C1 segment of cervical spinal cord (tissue), 14 donors: ENCODE measurements around the gene RRN3.
"Not testable (repeated sequence)": the region's sequence is repeated elsewhere in the genome, so short reads cannot be mapped to it uniquely, and the experiment has no call there.

Experiments
- DNase-seq, 14 donors: peaks; one replicate each; lab custom pipeline; 2025; lab: John Stamatoyannopoulos, UW

RRN3 gene

GRCh38 chr16:15051387-15051951 is 42.6 kb downstream of the RRN3 start:
- DNase-seq: no peak

- not testable (repeated sequence) for DNase-seq
These were observed 43.6 kb downstream of the RRN3 start for GRCh38 chr16:15050440-15050839.

GRCh38 chr16:15049581-15050180 is 44.4 kb downstream of the RRN3 start:
- DNase-seq: no peak

- no peak for DNase-seq
These were observed 47.2 kb downstream of the RRN3 start for GRCh38 chr16:15046692-15047376.

GRCh38 chr16:15045270-15045669 is 48.8 kb downstream of the RRN3 start:
- DNase-seq: not testable (repeated sequence)

GRCh38 chr16:15044286-15044685 is 49.8 kb downstream of the RRN3 start:
- DNase-seq: no peak

- no peak for DNase-seq
These were observed 50.7 kb downstream of the RRN3 start for GRCh38 chr16:15043344-15043743.

- DNase-seq: peak in 12 of 14 donors; percentile 17 to 70 (median 38)
These were observed 52.6 kb downstream of the RRN3 start for GRCh38 chr16:15041271-15042004.

- no peak for DNase-seq
These were observed 55.4 kb downstream of the RRN3 start for GRCh38 chr16:15038689-15039088.

GRCh38 chr16:15037745-15038144 is 56.3 kb downstream of the RRN3 start:
- no peak for DNase-seq

- DNase-seq: no peak
These were observed 57.1 kb downstream of the RRN3 start for GRCh38 chr16:15037003-15037402.

- DNase-seq: no peak
These were observed 58.8 kb downstream of the RRN3 start for GRCh38 chr16:15035163-15035729.

GRCh38 chr16:15034266-15035162 is 59.6 kb downstream of the RRN3 start:
- no peak for DNase-seq

GRCh38 chr16:15033309-15033707 is 60.8 kb downstream of the RRN3 start:
- no peak for DNase-seq

- no peak for DNase-seq
These were observed 61.3 kb downstream of the RRN3 start for GRCh38 chr16:15032547-15033308.

GRCh38 chr16:15031586-15031985 is 62.5 kb downstream of the RRN3 start:
- no peak for DNase-seq

- DNase-seq: no peak
These were observed 62.9 kb downstream of the RRN3 start for GRCh38 chr16:15031179-15031578.

- not testable (repeated sequence) for DNase-seq
These were observed 64.3 kb downstream of the RRN3 start for GRCh38 chr16:15029749-15030148.

- DNase-seq: peak in 2 of 14 donors; percentile 17 to 38
These were observed 65.0 kb downstream of the RRN3 start for GRCh38 chr16:15028801-15029698.
